DMS79 (cell line): ENCODE results near the gene KCNMA1.

ENCODE experiments used
- DNase-seq: peaks from one replicate; lab custom pipeline; 2025; lab: John Stamatoyannopoulos, UW

Gene KCNMA1

GRCh38 chr10:77299320-77299719, 338.3 kb downstream of the KCNMA1 start:
- DNase-seq = no peak

- DNase-seq = no peak
Measured at GRCh38 chr10:77297393-77297739, 340.2 kb downstream of the KCNMA1 start.

GRCh38 chr10:77296534-77297392, 340.8 kb downstream of the KCNMA1 start:
- no peak for DNase-seq

GRCh38 chr10:77293773-77294172, 343.8 kb downstream of the KCNMA1 start:
- DNase-seq = no peak

- DNase-seq = no peak
Measured at GRCh38 chr10:77293347-77293746, 344.3 kb downstream of the KCNMA1 start.

GRCh38 chr10:77291596-77292505, 345.8 kb downstream of the KCNMA1 start:
- DNase-seq = no peak

GRCh38 chr10:77290528-77291155, 347.0 kb downstream of the KCNMA1 start:
- DNase-seq = no peak

- no peak for DNase-seq
Measured at GRCh38 chr10:77289790-77290189, 347.8 kb downstream of the KCNMA1 start.

GRCh38 chr10:77289027-77289501, 348.5 kb downstream of the KCNMA1 start:
- no peak for DNase-seq

- peak; percentile 51 for DNase-seq
Measured at GRCh38 chr10:77287647-77288120, 349.9 kb downstream of the KCNMA1 start.

- peak; percentile 37 for DNase-seq
Measured at GRCh38 chr10:77286531-77287508, 350.8 kb downstream of the KCNMA1 start.

GRCh38 chr10:77285529-77286182, 352.0 kb downstream of the KCNMA1 start:
- DNase-seq = no peak

- DNase-seq = no peak
Measured at GRCh38 chr10:77284797-77285196, 352.8 kb downstream of the KCNMA1 start.

- DNase-seq = no peak
Measured at GRCh38 chr10:77283326-77283725, 354.3 kb downstream of the KCNMA1 start.

GRCh38 chr10:77282163-77282562, 355.4 kb downstream of the KCNMA1 start:
- no peak for DNase-seq

- DNase-seq = no peak
Measured at GRCh38 chr10:77281719-77282118, 355.9 kb downstream of the KCNMA1 start.

GRCh38 chr10:77279207-77279606, 358.4 kb downstream of the KCNMA1 start:
- no peak for DNase-seq

GRCh38 chr10:77274046-77274795, 363.4 kb downstream of the KCNMA1 start:
- no peak for DNase-seq

- no peak for DNase-seq
Measured at GRCh38 chr10:77269163-77269562, 368.4 kb downstream of the KCNMA1 start.

- DNase-seq = no peak
Measured at GRCh38 chr10:77268721-77269120, 368.9 kb downstream of the KCNMA1 start.
